HCT116 (cell line): Measurements from ENCODE around the gene PDPK1. TPM values are rescaled to one million over a fixed set of nuclear protein-coding genes. Genes with fewer than 3 reads are reported as not detected.

ENCODE experiments used
- ATAC-seq: fragments of 200-7000 bp; cut with Tn5 transposase; 2 replicates; pipeline ENCODE4 v1.9.1; 2020; ENCODE audit warnings: mild to moderate bottlenecking, moderate library complexity
- BruUV-seq: library from RNA; stranded (reverse); fragments of 400-500 nt; replicated peaks from 2 replicates; lab custom pipeline; 2021; lab: Mats Ljungman, UMichigan
- CTCF ChIA-PET: fragments of 300-600 bp; sonication (Branson Sonifier 250); formaldehyde crosslinking; loops from one replicate; lab custom pipeline; 2021; ENCODE audit warnings: antibody characterized with exemption; lab: Charles Lee
- POLR2A ChIA-PET: fragments of 300-600, 350-600 bp; sonication (Branson Sonifier 250); formaldehyde crosslinking; loops from one replicate; lab custom pipeline; 2021; ENCODE audit warnings: antibody characterized with exemption; lab: Charles Lee
- RAD21 ChIA-PET, 2 experiments: fragments of 300-600 bp; sonication (Branson Sonifier 250); formaldehyde crosslinking; loops; one replicate each; lab custom pipeline; 2023; ENCODE audit warnings: low total read pairs in 2 of 2; ENCODE audit not compliant: uncharacterized antibody in 2 of 2, unreplicated experiment in 2 of 2, low non-redundant PET in 1 of 2; lab: Charles Lee
- DNase-seq: peaks from one replicate; pipeline ENCODE4 v3.0.0-alpha.2; 2010; ENCODE audit warnings: low read depth, low spot score
- H2AFZ ChIP-seq: fragments of 200-600 bp; shearing (Covaris generic), sonication (generic); 2 replicates; pipeline ENCODE4 v1.6.1; 2017; ENCODE audit warnings: low read depth, mixed run types, mixed read lengths, antibody characterized with exemption, low read length; ENCODE audit not compliant: poor library complexity, severe bottlenecking
- H3K27ac ChIP-seq: 2 replicates; pipeline ENCODE4 v1.5.1; 2012; ENCODE audit warnings: low read depth, low read length
- H3K27me3 ChIP-seq: fragments of 200-600 bp; sonication (generic); 2 replicates; pipeline ENCODE4 v1.6.1; 2016; ENCODE audit warnings: mixed run types, low read length, mixed read lengths; ENCODE audit not compliant: insufficient read depth
- H3K36me3 ChIP-seq, 2 experiments: fragments of 200-500 bp in 1 of 2; fragments of 200-600 bp in 1 of 2; sonication (Bioruptor generic) in 1 of 2; sonication (generic) in 1 of 2; 2 replicates each; pipeline versions ENCODE4 v1.5.1 to v1.6.1; 2014 to 2016; ENCODE audit warnings: low read length in 2 of 2, inconsistent platforms in 1 of 2, mixed read lengths in 1 of 2, mixed run types in 1 of 2; ENCODE audit not compliant: insufficient read depth in 2 of 2, control insufficient read depth in 1 of 2
- H3K4me1 ChIP-seq, 2 experiments: fragments of 200-600 bp in 1 of 2; sonication (generic) in 1 of 2; 2 replicates each; pipeline versions ENCODE4 v1.5.1 to v1.6.1; 2012 to 2017; ENCODE audit warnings: low read length in 2 of 2, inconsistent platforms in 1 of 2, mild to moderate bottlenecking in 1 of 2, mixed read lengths in 1 of 2, mixed run types in 1 of 2, moderate library complexity in 1 of 2; ENCODE audit not compliant: insufficient read depth in 2 of 2, control insufficient read depth in 1 of 2
- H3K4me2 ChIP-seq: fragments of 200-600 bp; sonication (generic); 2 replicates; pipeline ENCODE4 v1.6.1; 2017; ENCODE audit warnings: mixed run types, low read length, mixed read lengths
- H3K4me3 ChIP-seq, 2 experiments: fragments of 200-600 bp in 1 of 2; sonication (generic) in 1 of 2; replicated peaks in 1 of 2; 2 replicates each; pipeline ENCODE4 v1.5.1; 2011 to 2016; ENCODE audit warnings: low read length in 2 of 2, control low read depth in 1 of 2, low read depth in 1 of 2, mild to moderate bottlenecking in 1 of 2, mixed read lengths in 1 of 2, mixed run types in 1 of 2
- H3K79me2 ChIP-seq: fragments of 200-600 bp; sonication (generic); 2 replicates; pipeline ENCODE4 v1.6.1; 2017; ENCODE audit warnings: mild to moderate bottlenecking, mixed run types, low read length, moderate library complexity, mixed read lengths; ENCODE audit not compliant: insufficient read depth
- H3K9ac ChIP-seq: fragments of 200-600 bp; sonication (generic); 2 replicates; pipeline ENCODE4 v1.6.1; 2016; ENCODE audit warnings: low read length, mixed read lengths
- H3K9me2 ChIP-seq: fragments of 200-600 bp; sonication (generic), shearing (Covaris generic); 2 replicates; pipeline ENCODE4 v1.6.1; 2017; ENCODE audit warnings: mixed run types, mild to moderate bottlenecking, moderate library complexity; ENCODE audit not compliant: insufficient read depth
- H3K9me3 ChIP-seq, 2 experiments: fragments of 200-500 bp in 1 of 2; fragments of 200-600 bp in 1 of 2; sonication (Bioruptor generic) in 1 of 2; sonication (generic) in 1 of 2; 2 replicates each; pipeline ENCODE4 v1.6.1; 2014 to 2017; ENCODE audit warnings: low read length in 2 of 2, mixed read lengths in 2 of 2, inconsistent platforms in 1 of 2, low read depth in 1 of 2, mild to moderate bottlenecking in 1 of 2, mixed run types in 1 of 2, moderate library complexity in 1 of 2; ENCODE audit not compliant: control insufficient read depth in 1 of 2, insufficient read depth in 1 of 2
- H4K20me1 ChIP-seq: fragments of 200-600 bp; sonication (generic), shearing (Covaris generic); 2 replicates; pipeline ENCODE4 v1.6.1; 2017; ENCODE audit warnings: mixed run types, mild to moderate bottlenecking, moderate library complexity; ENCODE audit not compliant: insufficient read depth
- ATF3 ChIP-seq: IDR thresholded peaks from 2 replicates; pipeline ENCODE4 v1.6.1; 2012
- CEBPB ChIP-seq: IDR thresholded peaks from 2 replicates; pipeline ENCODE4 v1.6.1; 2012; ENCODE audit warnings: low read depth
- CTCF ChIP-seq, 3 experiments: fragments of 200-600 bp in 1 of 3; sonication (generic) in 1 of 3; IDR thresholded peaks in 2 of 3; conservative IDR thresholded peaks in 1 of 3; 2 replicates each; pipeline ENCODE4 v1.5.1; 2012 to 2017; ENCODE audit warnings: low read depth in 2 of 3, low read length in 2 of 3, antibody characterized with exemption in 1 of 3, borderline replicate concordance in 1 of 3, control low read depth in 1 of 3, mild to moderate bottlenecking in 1 of 3, mixed read lengths in 1 of 3, mixed run types in 1 of 3, moderate library complexity in 1 of 3; ENCODE audit not compliant: insufficient read depth in 1 of 3
- EZH2phosphoT487 ChIP-seq: fragments of 200-600 bp; IDR thresholded peaks from 2 replicates; pipeline ENCODE4 v1.6.1; 2018; ENCODE audit warnings: antibody characterized with exemption, borderline replicate concordance
- FOSL1 ChIP-seq: IDR thresholded peaks from 2 replicates; pipeline ENCODE4 v1.6.1; 2012; ENCODE audit warnings: low read depth
- MAX ChIP-seq: IDR thresholded peaks from 2 replicates; pipeline ENCODE4 v1.6.1; 2012
- POLR2A ChIP-seq: IDR thresholded peaks from 2 replicates; pipeline ENCODE4 v1.7.0; 2011; ENCODE audit warnings: borderline replicate concordance; ENCODE audit not compliant: insufficient read depth, insufficient read length; ENCODE audit errors: extremely low read depth
- POLR2AphosphoS5 ChIP-seq: IDR thresholded peaks from 2 replicates; pipeline ENCODE4 v1.6.1; 2011; ENCODE audit warnings: mild to moderate bottlenecking, low read depth, low read length, moderate library complexity
- RAD21 ChIP-seq: IDR thresholded peaks from 2 replicates; pipeline ENCODE4 v1.6.1; 2012; ENCODE audit warnings: low read depth, mild to moderate bottlenecking
- REST ChIP-seq: IDR thresholded peaks from 2 replicates; pipeline ENCODE4 v1.6.1; 2012; ENCODE audit warnings: low read depth
- SIN3A ChIP-seq: IDR thresholded peaks from 2 replicates; pipeline ENCODE4 v1.6.1; 2012; ENCODE audit warnings: low read depth
- SP1 ChIP-seq: IDR thresholded peaks from 2 replicates; pipeline ENCODE4 v1.6.1; 2012; ENCODE audit warnings: low read depth
- TCF7L2 ChIP-seq: IDR thresholded peaks from 2 replicates; pipeline ENCODE4 v1.7.0; 2011; ENCODE audit warnings: borderline replicate concordance, inconsistent platforms; ENCODE audit not compliant: insufficient read depth, insufficient read length; ENCODE audit errors: extremely low read depth
- YY1 ChIP-seq: IDR thresholded peaks from 2 replicates; pipeline ENCODE4 v1.6.1; 2011; ENCODE audit warnings: low read length, low read depth, moderate library complexity, mild to moderate bottlenecking; ENCODE audit not compliant: insufficient replicate concordance; ENCODE audit errors: extremely low read depth
- ZBTB33 ChIP-seq: IDR thresholded peaks from 2 replicates; pipeline ENCODE4 v1.6.1; 2011; ENCODE audit warnings: mild to moderate bottlenecking, low read length, moderate library complexity; ENCODE audit not compliant: insufficient replicate concordance; ENCODE audit errors: extremely low read depth
- ZFX ChIP-seq: fragments of 450-650 bp; IDR thresholded peaks from 2 replicates; pipeline ENCODE4 v1.6.1; 2017
- intact Hi-C: fragments of 100-400 bp; cut with micrococcal nuclease; formaldehyde crosslinking; loops from 2 replicates; pipeline ENCODE4 v1.10.0; 2022
- total RNA-seq: library from RNA; stranded (reverse); gene quantifications from one replicate; pipeline ENCODE4 v1.2.1, GENCODE V29; 2021; ENCODE audit not compliant: unreplicated experiment

Gene PDPK1
- total RNA-seq, 1 experiment from 2014 or later: 36.1 TPM

- no peak for DNase-seq
- intact Hi-C loops: no loop called here
- no peak for TF ChIP-seq FOSL1
- TF ChIP-seq ZBTB33: no peak
- TF ChIP-seq POLR2AphosphoS5: no peak
- TF ChIP-seq REST: no peak
- no peak for TF ChIP-seq RAD21
- TF ChIP-seq SIN3A: no peak
- TF ChIP-seq POLR2A: no peak
- no peak for TF ChIP-seq ATF3
- no peak for TF ChIP-seq MAX
- no peak for TF ChIP-seq CEBPB
- TF ChIP-seq SP1: no peak
- no peak for TF ChIP-seq CTCF (IDR thresholded peaks at IDR 0.05 in 2 of 3, conservative IDR thresholded peaks at IDR 0.05 in 1 of 3; ENCODE audit: borderline replicate concordance in 1 of 3, insufficient read depth in 1 of 3, low read depth in 2 of 3, low read length in 2 of 3)
- TF ChIP-seq YY1: no peak
- TF ChIP-seq TCF7L2: no peak
- TF ChIP-seq EZH2phosphoT487: no peak
- no peak for TF ChIP-seq ZFX
- Histone ChIP-seq H3K79me2 (peaks cover 17% of the 10 kb centered on the region; the same call in 1 of the 2 replicates), H3K27me3 (no peaks in the 10 kb centered on the region), H3K36me3 (no peaks in the 10 kb centered on the region; a peak in 1 of 4 replicates), H4K20me1 (no peaks in the 10 kb centered on the region), H3K4me1 (no peaks in the 10 kb centered on the region), H3K9ac (no peak overlapping the region), H3K4me2 (no peak overlapping the region), H3K4me3 (no peak overlapping the region), H3K9me3 (no peaks in the 10 kb centered on the region), H3K9me2 (no peaks in the 10 kb centered on the region), H2AFZ (no peak overlapping the region), H3K27ac (no peak overlapping the region)
- BruUV-seq: no TSS peak
- POLR2A ChIA-PET: no interaction called here
- RAD21 ChIA-PET: no interaction called here
- CTCF ChIA-PET: no interaction called here
- no peak; the same call in 1 of the 2 replicates for ATAC-seq
Measured at GRCh38 chr16:2489581-2489980, 48.2 kb upstream of the PDPK1 start.
